SK-N-SH (cell line): ENCODE data around the gene PMVK. TPM values are rescaled to one million over a fixed set of nuclear protein-coding genes. Genes with fewer than 3 reads are reported as not detected.

Experiments used
- CTCF ChIA-PET: fragments of 300-600, 350-600 bp; formaldehyde crosslinking; extraction: SDS; loops from one replicate; lab custom pipeline; 2021; lab: Yijun Ruan, JAX
- POLR2A ChIA-PET: fragments of 350-600 bp; sonication (Branson Sonifier 250); formaldehyde crosslinking; extraction: SDS; loops from one replicate; lab custom pipeline; 2020; ENCODE audit warnings: antibody characterized with exemption, inconsistent platforms; lab: Yijun Ruan, JAX
- DNase-seq: peaks from one replicate; pipeline ENCODE4 v3.0.0; 2012
- H2AFZ ChIP-seq: fragments of 200-600 bp; sonication (generic); 2 replicates; pipeline ENCODE4 v1.8.1; 2016; ENCODE audit warnings: antibody characterized with exemption, mild to moderate bottlenecking, low read depth
- H3F3A ChIP-seq: fragments of 200-600 bp; sonication (generic); replicated peaks from 2 replicates; pipeline ENCODE3; 2016; ENCODE audit warnings: antibody characterized with exemption, mild to moderate bottlenecking; ENCODE audit not compliant: insufficient read depth
- H3K27ac ChIP-seq, 2 experiments: fragments of 200-500 bp in 1 of 2; fragments of 200-600 bp in 1 of 2; sonication (Bioruptor generic) in 1 of 2; sonication (generic), shearing (Covaris generic) in 1 of 2; 2 replicates each; pipeline versions ENCODE4 v1.5.1 to v1.6.1; 2014 to 2016; ENCODE audit warnings: low read depth in 2 of 2, inconsistent platforms in 1 of 2, low read length in 1 of 2, mild to moderate bottlenecking in 1 of 2, mixed read lengths in 1 of 2
- H3K27me3 ChIP-seq: fragments of 200-600 bp; sonication (generic), shearing (Covaris generic); 2 replicates; pipeline ENCODE4 v1.6.1; 2016; ENCODE audit warnings: mixed run types; ENCODE audit not compliant: insufficient read depth
- H3K36me3 ChIP-seq, 2 experiments: fragments of 200-500 bp in 1 of 2; fragments of 200-600 bp in 1 of 2; sonication (Bioruptor generic) in 1 of 2; sonication (generic) in 1 of 2; replicated peaks in 1 of 2; 2 replicates each; pipeline versions ENCODE3 to v1.5.1; 2014 to 2016; ENCODE audit warnings: low read length in 1 of 2, mild to moderate bottlenecking in 1 of 2; ENCODE audit not compliant: insufficient read depth in 2 of 2, control insufficient read depth in 1 of 2
- H3K4me1 ChIP-seq, 2 experiments: fragments of 200-500 bp in 1 of 2; fragments of 200-600 bp in 1 of 2; sonication (Bioruptor generic) in 1 of 2; sonication (generic), shearing (Covaris generic) in 1 of 2; 2 replicates each; pipeline versions ENCODE4 v1.5.1 to v1.6.1; 2014 to 2016; ENCODE audit warnings: low read depth in 1 of 2, low read length in 1 of 2, mixed run types in 1 of 2; ENCODE audit not compliant: insufficient read depth in 2 of 2, control insufficient read depth in 1 of 2
- H3K4me2 ChIP-seq: fragments of 200-600 bp; sonication (generic), shearing (Covaris generic); 2 replicates; pipeline ENCODE4 v1.6.1; 2017; ENCODE audit warnings: mixed run types
- H3K4me3 ChIP-seq, 2 experiments: fragments of 200-500 bp in 1 of 2; fragments of 200-600 bp in 1 of 2; sonication (Bioruptor generic) in 1 of 2; sonication (generic), shearing (Covaris generic) in 1 of 2; 2 replicates each; pipeline versions ENCODE4 v1.5.1 to v1.8.1; 2014 to 2016; ENCODE audit warnings: low read depth in 2 of 2, inconsistent platforms in 1 of 2, low read length in 1 of 2, mild to moderate bottlenecking in 1 of 2, mixed read lengths in 1 of 2, moderate library complexity in 1 of 2
- H3K79me2 ChIP-seq: fragments of 200-600 bp; sonication (generic); 2 replicates; pipeline ENCODE4 v1.8.1; 2017; ENCODE audit warnings: mild to moderate bottlenecking; ENCODE audit not compliant: insufficient read depth
- H3K9ac ChIP-seq: fragments of 200-600 bp; sonication (generic); 2 replicates; pipeline ENCODE4 v1.6.1; 2017; ENCODE audit warnings: mixed run types
- H3K9me2 ChIP-seq: fragments of 200-600 bp; sonication (generic); 2 replicates; pipeline ENCODE4 v1.6.1; 2017; ENCODE audit warnings: mixed run types
- H3K9me3 ChIP-seq: fragments of 200-600 bp; sonication (generic); 2 replicates; pipeline ENCODE4 v1.6.1; 2017; ENCODE audit warnings: mixed run types, mild to moderate bottlenecking, moderate library complexity
- H4K20me1 ChIP-seq: fragments of 200-600 bp; sonication (generic); 2 replicates; pipeline ENCODE4 v1.6.1; 2017; ENCODE audit warnings: mild to moderate bottlenecking, mixed run types; ENCODE audit not compliant: insufficient read depth
- CHD2 ChIP-seq: fragments of 150-350 bp; IDR thresholded peaks from 2 replicates; pipeline ENCODE4 v1.6.1; 2018; ENCODE audit warnings: low read length; ENCODE audit not compliant: partially characterized antibody
- EZH2phosphoT487 ChIP-seq: fragments of 200-600 bp; sonication (generic); IDR thresholded peaks from 2 replicates; pipeline ENCODE4 v1.6.1; 2017; ENCODE audit warnings: low read depth, mixed run types, mild to moderate bottlenecking, antibody characterized with exemption, moderate library complexity, borderline replicate concordance
- MAX ChIP-seq: IDR thresholded peaks from 2 replicates; pipeline ENCODE4 v1.4.0; 2012; ENCODE audit warnings: low read depth
- MEF2A ChIP-seq: IDR thresholded peaks from 2 replicates; pipeline ENCODE4 v1.4.0; 2012; ENCODE audit warnings: low read depth, borderline replicate concordance
- PBX3 ChIP-seq: IDR thresholded peaks from 2 replicates; pipeline ENCODE4; 2012
- REST ChIP-seq: IDR thresholded peaks from 2 replicates; pipeline ENCODE4 v1.6.1; 2012; ENCODE audit warnings: mild to moderate bottlenecking, low read depth, low read length, moderate library complexity
- TCF12 ChIP-seq: IDR thresholded peaks from 2 replicates; pipeline ENCODE4 v1.4.0; 2012
- TEAD4 ChIP-seq: IDR thresholded peaks from 2 replicates; pipeline ENCODE4 v1.4.0; 2012; ENCODE audit warnings: mild to moderate bottlenecking, borderline replicate concordance; ENCODE audit not compliant: insufficient read depth
- USF1 ChIP-seq: IDR thresholded peaks from 2 replicates; pipeline ENCODE4 v1.4.0; 2012; ENCODE audit warnings: low read depth, borderline replicate concordance
- WGBS: methylation state at CpG from one replicate; pipeline ENCODE4 v1.1.6; 2017; ENCODE audit warnings: low lambda C conversion rate; 5-methylcytosine and 5-hydroxymethylcytosine counted together
- polyA plus RNA-seq, 3 experiments: library from polyadenylated mRNA; depleted of rRNA; stranded (reverse); fragments of >200 nt; gene quantifications; 2 replicates each; pipeline ENCODE4 v1.2.3, GENCODE V29; 2012

Gene PMVK
- polyA plus RNA-seq, 1 of the 3 experiments (the other 2 are of a cell fraction) = 59.6 TPM

- Histone ChIP-seq H3K36me3 (no peaks in the 10 kb centered on the region), H3K9me2 (no peaks in the 10 kb centered on the region), H3K4me3 (no peak overlapping the region), H3K79me2 (peaks cover 12% of the 10 kb centered on the region; the same call in 1 of the 2 replicates), H3K9ac (no peak overlapping the region), H3K4me2 (no peak overlapping the region), H3K27ac (peak overlapping the region in 1 of 2 experiments; percentile 94; a peak in 2 of 4 replicates), H3K9me3 (no peaks in the 10 kb centered on the region), H3K4me1 (peaks cover 20 to 35% of the 10 kb centered on the region in 2 experiments; a peak in 3 of 4 replicates), H2AFZ (no peak overlapping the region), H3K27me3 (no peaks in the 10 kb centered on the region), H4K20me1 (no peaks in the 10 kb centered on the region), H3F3A (peaks cover 15% of the 10 kb centered on the region)
- POLR2A ChIA-PET = no interaction called here
- TF ChIP-seq EZH2phosphoT487 (no peak), PBX3 (no peak), CHD2 (no peak), TCF12 (no peak), MEF2A (no peak), MAX (no peak), REST (no peak), TEAD4 (no peak), USF1 (no peak)
- CTCF ChIA-PET = interaction anchor here (0.7 to 6.6 kb wide), 8 partner anchors 18 to 460 kb away, joined by 3 to 34 read pairs (median 5); partner anchors contain the start of genes PBXIP1 and PYGO2
- DNase-seq = no peak
- 98% methylated on average over 7 of the region's 7 CpGs for WGBS
Observed at GRCh38 chr1:154938604-154939399, 2.3 kb upstream of the PMVK start.
